Daoy (cell line): ENCODE measurements around the gene CHD6. TPM values are rescaled to one million over a fixed set of nuclear protein-coding genes. Genes with fewer than 3 reads are reported as not detected.

Experiments
- DNase-seq: peaks from one replicate; pipeline ENCODE4 v3.0.0-alpha.2; 2015; ENCODE audit warnings: low read depth
- total RNA-seq: library from RNA; depleted of rRNA; stranded (reverse); fragments of >200 nt; shearing (Covaris generic); gene quantifications from 2 replicates; pipeline ENCODE4 v1.2.3, GENCODE V29; 2014

CHD6 gene
- total RNA-seq, 1 experiment from 2014 or later: 9.8 TPM

DNA sequence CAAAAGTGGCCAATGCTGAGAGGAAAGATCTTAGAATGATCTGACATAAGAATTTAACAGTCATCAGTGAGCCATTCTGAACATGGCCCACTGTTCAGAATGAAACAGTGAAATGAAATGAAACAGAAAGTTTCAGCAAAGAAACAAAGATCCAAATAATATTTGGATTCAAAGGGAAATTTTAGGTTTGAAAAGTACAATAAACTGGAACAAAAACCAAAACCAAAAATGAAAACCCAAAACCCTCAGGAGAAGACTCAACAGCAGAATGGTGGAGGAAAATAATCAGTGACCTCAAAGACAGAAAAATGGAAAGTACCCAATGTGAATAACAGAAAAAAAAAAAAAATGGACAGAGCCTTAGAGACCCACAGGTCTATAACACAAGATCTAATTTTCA lies 185.4 kb downstream of the CHD6 start:
- no peak for DNase-seq

DNA sequence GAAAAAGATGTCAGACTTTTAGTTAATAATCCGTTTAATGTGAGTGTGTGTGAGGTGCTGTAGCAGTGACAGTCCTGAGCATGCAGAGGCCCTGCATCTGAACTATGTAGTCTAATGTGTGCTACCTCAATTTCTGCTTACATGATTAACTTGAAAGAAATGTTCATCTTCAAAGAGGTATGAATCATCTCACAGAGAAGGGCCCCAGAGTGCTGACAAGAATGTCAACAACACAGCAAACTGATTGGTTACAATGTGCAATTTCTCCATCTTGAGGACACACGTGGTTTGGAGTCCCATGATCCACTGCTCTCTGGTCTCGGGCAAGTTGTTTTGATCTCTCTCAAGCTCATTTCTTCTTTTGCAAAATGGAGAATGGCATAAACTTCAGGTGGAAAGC lies 189.9 kb downstream of the CHD6 start:
- no peak for DNase-seq

DNA sequence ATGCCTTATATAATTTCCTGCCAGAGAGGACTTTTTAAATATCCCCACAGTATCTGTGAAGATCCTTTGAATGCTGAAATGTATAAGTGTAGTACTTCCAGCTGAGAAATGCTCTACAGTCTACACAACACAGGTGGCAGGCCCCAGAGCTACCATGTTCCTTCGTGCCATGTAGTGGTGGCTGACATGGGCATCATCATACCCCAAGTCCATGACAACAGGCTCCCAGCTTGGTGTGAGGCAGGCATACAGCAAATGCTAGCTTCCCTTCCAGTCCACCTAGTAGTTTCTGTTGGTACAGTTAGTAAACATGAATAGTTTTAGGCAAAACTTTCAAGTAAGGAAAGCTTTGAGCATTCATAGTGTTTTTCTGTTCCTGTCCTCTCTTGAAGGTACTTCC lies 190.3 kb downstream of the CHD6 start:
- no peak for DNase-seq

DNA sequence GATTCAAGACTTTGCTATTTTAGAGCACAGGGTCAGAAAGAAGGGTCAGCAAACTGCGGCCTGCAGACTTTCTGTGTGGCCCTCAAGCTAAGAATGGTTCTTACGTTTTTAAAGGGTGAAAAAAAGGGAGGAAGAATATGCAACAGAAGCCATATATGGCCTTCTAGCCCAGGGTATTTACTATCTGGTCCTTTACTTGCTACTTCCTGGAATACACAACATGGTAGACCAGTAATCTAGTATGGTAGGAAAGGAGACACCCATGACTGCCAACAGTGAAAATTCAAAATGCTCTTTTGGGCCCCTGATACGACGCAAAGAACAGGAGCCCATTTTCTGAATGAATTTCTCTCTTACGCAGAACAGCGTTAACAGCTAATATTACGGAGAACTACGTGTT lies 191.2 kb downstream of the CHD6 start:
- no peak for DNase-seq

DNA sequence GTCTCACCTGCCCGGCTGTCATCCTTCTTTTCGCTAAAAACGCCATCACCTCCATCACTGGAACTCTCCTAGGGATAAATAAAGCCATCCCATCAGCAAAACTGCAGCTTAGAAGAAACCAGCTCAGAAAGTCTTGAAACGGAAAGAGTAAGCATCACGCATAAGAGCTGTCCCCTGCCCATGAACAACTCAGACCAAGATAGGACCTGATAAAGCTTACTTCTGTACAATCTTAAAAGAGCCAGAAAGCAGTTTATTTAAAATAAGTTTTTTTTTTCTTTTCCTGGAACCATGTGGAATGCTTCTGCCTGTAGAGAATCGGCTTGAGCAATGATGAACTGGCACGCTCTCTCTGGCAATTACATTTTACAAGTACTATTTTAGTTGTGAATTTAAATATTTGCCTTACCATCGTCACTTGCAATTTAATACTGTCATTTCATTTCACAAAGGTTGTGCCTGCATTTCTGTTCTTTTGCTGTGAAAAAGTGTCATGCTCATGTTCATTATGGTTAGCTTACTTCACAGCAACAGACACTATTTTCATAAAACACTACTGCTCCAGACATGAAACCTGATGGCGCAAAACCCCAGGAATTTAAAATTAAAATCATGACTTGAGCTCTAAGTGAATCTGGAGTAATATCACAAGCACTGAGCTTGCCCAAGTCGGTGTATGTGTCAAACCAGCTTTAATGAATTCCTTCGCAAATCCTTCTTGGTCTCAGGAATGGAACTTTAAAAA lies 191.9 kb downstream of the CHD6 start:
- DNase-seq: no peak

DNA sequence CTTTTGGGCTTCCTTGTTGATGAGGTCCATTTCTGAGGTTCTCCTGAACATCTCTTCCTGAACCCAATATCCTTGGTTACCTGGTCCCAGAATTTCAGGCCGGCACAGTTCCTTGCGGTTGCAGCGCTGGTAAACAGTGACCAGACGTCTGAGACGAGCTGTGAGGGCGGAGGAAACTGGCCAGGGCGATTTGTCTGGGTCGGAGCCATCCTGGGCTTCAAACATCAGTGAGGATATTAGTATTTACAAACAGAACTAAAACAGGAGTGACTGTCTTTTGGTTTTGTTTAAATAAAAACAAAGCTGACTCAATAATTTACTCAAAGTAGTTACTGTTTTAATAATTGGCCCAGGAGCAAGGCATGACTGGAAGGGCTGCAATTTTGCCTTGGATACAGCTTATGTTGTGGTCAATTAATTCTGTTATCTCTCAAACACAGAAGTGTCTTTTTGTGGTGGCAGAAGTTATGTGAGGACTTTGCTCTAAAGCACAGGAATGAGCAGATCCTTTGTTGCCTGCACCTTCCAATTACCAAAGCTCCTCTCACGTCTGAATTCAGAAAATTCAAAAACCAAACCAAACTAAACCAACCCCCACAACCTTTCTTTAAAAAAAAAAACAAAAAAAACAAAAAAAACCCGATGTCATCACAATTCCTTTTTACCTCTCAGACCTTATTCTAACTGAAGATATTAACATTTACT lies 192.8 kb downstream of the CHD6 start:
- DNase-seq: no peak

DNA sequence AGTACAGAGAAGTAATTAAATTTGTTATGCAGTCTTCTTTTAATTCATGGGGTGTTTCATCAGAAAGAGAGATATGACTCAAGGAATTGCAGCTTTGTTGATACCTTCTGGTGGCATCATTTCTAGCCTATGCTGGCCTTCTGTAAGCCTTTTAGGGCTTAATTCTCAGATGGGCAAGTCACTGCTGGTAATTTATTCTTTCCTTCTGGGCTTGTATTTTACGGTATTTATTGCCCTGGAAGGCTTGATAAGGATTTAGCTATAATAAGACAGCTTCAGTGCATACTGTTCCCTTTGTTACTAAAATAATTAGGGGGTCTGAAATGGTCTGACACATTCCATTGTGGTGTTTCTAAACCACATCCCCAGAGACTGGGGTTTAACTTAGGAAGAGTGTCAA lies 193.6 kb downstream of the CHD6 start:
- no peak for DNase-seq

DNA sequence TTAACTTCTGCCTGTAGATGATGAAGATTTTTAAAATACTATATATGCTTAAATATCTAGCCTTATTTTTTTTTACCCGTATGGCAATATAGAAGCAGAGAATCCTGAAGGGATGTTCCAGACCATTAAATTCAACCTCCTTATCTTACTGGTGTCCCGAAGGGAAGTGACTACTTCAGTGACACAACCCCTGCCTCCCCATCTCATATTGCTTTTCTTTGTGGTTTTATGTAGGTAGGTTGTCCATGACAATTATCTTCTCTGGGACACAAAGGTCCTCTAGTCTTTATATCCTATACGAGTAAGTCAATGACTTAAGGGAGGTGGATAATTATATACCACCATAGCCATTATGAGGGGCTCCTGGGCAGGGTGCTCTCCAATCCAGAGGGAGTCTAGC lies 194.2 kb downstream of the CHD6 start:
- DNase-seq: no peak

DNA sequence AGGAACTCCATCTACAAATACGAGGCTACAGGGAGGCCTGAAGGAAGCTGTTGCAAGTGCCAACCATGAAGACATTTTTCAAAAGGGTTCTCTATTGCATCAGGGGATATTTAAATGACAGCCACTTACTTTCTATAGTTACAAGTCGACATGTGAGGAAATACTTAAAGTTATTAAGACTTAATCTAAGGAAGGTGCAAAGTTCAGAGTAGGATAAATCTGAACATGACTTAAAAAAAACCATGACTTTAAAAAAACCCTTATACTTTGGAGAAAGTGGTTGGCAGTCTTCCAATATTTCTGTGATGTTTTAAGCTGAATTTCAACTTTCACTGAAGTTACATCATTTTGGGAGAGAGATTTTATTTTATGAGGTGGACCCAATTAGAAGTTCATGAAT lies 195.2 kb downstream of the CHD6 start:
- no peak for DNase-seq

DNA sequence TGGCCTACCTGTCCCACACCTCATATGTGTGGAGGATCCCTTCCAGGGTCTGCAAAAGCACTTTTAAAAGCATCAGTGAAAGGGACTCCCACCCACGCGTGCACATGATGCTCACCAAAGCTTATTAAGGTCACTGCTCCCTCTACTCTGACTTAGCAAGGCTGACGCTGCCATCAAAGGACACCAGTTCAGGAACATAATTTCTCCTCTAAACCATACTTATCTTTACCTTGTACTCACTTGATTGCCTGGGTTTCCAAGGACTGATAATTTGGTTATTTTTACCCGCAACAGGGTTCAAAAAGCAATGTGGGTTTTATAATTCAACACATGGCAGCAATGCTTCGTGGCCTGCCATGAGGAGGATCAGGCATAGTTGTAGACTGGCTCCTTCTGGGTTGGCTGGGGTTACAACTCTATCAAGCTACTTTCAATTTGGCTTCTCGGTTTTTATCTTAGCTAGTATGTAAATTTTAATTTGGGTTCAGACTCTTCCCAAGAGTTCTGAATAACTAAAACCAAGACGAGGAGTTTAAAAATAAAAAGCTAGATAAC lies 199.4 kb downstream of the CHD6 start:
- no peak for DNase-seq

DNA sequence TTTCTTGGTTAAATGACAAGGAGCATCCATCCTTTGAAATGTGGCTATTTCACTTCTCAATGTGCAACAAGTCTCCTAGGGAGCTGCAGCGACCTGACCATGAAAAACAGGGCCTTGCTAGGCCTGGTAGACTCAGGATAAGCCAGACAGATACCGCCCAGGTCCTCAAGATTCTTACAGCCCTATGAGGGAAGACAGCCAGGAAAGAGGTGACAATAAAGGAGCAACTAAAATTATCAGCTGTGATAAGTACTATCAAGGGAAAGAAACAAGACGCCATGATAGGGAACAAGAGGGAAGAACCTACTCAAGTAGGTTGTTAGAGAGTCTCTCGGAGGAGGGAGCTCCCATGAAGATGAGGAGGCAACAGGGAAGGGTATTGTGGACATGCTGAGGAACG lies 200.1 kb downstream of the CHD6 start:
- DNase-seq: no peak

DNA sequence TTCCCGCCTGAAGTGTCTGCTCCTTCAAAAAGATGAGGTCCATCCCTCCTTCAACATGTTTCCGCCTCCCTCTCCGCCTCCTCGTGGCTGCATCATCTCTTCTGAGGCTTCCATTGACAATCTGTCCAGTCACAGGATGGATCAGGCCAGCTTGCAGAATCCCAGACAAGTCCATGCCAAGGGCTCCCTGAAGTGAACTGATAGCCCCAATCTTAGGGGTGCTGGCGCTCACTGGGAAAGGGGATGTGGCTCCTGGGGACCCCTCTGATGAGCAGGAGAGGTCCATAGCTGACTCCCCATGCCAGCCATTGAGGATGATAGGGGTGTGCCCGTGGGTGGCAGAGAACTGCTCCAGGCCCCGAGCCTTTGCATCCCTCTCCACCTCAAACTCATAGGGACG lies 203.0 kb downstream of the CHD6 start:
- DNase-seq: no peak

DNA sequence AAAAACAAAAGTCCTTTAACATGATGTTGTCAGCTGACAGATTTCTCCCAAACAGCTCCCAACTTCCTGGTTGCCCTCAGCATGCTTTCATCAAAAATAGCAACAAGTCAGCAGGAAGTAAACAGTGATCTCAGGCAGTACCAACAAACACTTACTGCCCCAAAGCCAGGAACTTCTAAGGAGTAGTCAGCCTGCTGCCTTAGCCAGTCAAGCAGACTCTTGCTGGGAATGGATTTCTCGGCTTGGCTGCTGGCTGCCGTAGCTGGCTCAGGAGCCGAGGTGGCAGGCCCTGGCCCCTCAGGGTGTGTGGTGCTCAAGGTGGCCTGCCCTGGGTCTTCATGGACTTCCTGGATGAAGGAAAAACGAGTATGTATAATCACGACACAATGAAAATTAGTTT lies 205.0 kb downstream of the CHD6 start:
- no peak for DNase-seq

DNA sequence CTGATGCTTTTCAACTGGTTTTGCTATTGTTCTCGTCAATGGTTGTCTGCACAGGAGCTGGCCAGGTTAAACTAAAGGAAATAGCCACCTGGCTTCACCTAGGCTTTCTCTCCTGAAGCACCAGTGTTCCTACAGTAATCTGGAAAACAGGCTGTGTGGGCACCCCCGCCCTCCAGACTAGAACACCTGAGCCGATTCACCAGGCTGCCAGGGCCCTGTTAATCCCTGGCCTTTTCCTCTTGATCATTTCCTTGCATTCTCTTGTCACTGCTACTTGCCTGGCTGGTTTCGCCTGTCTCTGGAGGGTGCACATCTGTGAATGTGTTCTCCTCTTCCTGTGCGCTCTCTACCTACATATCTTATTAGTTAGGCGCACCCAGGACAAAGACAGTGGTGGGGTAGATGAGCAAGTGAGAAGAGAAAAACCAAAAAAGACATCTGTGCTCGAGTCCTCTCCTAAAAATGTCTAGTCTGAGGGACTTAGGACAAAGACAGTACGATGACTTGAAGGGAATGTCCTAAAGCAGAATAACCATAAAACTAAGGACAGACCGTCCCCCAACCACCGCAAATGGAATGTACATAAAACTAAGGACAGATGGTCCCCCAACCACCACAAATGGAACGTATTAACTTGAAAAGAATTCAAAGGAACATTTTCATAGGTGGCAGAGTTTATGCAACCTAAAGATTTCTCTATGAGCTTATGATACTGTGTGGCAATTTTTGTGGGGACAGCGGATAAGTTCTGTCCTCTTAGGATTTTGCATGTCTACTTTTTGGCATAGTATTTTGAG lies 205.7 kb downstream of the CHD6 start:
- DNase-seq: no peak

DNA sequence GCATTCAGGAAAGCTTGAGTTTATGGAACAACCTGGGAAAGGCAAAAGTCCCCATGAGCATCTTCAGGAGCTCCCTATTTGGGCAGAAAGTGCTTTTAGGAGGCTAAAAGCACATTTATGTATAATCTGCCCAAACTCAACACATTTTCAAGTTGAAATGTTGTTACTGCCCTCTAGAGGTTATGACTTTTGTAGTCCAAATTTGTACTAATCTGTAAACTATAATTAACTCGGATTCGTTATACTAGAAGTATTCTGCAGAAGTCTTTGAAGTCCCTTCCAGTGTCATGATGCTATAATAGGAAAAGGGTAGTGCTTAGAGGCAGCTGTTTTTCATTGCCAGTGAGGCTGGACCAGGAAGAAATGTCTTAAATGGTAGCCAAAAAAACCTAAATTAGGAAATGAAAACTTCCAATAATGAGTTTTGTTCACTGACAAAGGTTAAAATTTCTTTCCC lies 206.8 kb downstream of the CHD6 start:
- no peak for DNase-seq

DNA sequence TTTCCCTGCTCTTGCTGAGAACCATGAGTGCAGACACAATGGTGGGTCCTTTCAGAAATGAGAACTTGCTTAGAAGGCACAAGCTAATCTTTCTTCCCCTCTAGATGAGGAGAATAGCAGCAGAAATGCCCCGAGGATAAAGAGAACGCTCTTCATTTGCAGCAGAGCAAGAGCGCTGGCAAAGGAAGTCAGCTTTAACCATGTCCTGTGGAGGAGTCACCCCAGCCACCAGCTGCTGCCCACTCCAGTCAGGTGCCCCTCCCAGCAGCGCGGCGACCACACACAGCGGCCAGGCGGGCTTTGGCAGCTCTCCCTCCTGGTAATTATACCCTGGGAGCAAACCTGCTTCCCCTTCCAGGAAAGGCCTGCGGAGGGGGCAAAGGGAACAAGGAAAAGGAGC lies 209.2 kb downstream of the CHD6 start:
- no peak for DNase-seq

DNA sequence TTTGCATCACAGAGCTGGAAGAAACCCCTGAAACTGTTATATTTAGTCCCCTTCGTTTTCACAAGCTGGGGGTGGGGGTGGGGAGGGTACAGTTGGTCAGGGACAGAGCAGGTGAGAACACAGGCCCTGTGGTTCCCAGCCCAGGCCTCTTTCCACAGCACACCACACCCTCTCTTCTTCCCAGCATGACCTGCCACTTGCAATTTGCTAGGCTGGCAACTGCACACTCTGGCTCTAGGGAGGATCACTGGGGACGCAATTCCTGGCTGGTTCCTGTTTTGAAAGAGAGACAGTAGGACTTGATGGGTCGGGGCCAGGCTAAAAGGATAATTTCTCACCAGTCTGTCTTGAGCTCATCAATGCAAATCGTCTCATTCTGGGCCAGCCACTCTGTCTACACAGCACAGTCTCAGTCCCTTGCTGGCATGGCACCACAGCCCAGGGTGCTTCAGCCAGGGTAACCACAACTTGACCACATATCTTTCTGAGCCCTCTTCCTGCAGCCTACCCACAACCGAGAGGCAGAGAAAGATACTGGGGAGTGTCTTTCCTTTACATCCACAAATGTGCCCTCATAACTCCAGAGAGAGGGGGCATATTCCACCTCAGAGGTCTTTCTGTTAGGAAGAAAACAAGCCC lies 209.9 kb downstream of the CHD6 start:
- no peak for DNase-seq

DNA sequence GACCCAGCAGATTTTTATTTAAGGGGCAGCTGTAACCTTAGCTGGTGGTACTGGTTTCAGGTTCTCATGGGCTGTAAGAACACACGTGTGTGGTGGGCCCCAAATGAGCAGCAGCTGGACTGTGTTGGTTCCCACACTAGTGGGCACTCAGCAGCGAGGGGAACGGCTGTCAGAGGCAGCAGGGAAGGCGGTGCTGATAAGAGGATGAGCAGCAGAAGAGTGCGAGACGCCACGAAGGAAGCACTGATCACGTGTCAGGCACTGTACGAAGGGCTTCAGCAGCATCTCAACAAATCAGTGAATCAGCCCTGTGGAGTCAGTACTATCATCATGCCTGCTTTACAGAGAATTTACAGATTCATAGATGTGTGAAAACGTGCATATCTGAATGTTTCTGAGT lies 210.6 kb downstream of the CHD6 start:
- no peak for DNase-seq

DNA sequence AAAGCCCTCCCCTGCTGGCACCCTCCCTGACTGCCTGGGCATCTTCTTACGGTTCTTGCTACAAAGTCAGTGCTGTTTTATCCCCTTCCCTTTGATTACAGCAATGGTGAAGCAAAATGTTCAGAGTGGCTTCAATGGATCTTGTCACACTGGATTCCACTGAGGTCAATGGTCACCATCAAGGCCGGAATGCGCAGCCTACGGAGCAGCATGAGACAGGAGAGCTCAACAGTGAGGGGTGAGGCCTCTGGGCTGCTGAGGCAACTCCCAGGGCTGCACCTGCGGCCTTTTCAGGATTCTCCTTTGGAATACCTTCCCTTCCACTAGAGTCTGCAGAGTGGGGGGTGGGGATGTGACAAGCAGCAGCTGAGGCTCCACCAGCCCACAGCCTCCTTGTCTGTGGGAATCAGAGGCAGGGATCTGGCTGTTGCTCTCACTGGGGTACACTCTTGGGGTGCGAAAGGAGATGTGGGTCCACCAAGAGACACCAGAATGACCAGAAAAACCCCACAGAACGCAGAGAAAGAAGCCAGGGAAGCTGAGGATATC lies 211.2 kb downstream of the CHD6 start:
- DNase-seq: no peak

DNA sequence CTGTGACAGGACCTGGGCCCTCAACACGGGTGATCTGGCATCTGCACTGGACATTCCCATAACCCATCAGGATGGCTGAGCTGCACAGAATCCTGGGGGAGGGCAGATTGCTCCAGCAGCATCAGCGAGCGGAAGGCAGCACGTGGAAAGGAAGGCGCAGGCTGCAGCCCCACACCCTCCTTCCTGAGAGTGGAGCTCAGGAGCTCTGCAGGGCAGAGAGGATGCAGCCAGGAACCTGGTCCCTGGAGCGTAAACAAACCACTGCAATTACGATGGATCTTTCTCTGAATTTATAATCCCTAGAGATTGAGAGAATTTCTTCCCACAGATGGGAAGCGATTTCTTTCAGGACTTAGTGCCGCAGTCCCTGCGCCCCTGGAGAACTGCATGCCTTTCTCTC lies 211.8 kb downstream of the CHD6 start:
- no peak for DNase-seq

DNA sequence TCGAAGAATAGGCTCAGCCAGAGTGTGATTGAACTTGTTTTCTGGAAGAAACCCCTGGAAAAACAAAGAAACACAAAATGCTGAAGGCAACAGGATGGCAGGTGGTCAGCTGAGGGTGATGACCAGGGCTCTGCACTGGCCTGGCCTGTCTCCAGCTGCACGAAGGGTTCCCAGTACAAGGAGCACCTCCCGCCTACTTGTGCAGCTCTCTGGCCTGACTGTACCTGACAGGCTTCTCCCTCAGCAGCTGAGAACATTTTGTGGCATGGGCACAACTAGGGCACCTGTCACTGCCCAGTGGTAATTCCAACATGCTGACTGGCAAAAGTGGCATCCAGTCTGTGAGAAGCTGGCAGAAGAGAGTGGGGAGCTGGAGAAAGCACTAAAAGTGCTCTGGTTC lies 212.7 kb downstream of the CHD6 start:
- no peak for DNase-seq

DNA sequence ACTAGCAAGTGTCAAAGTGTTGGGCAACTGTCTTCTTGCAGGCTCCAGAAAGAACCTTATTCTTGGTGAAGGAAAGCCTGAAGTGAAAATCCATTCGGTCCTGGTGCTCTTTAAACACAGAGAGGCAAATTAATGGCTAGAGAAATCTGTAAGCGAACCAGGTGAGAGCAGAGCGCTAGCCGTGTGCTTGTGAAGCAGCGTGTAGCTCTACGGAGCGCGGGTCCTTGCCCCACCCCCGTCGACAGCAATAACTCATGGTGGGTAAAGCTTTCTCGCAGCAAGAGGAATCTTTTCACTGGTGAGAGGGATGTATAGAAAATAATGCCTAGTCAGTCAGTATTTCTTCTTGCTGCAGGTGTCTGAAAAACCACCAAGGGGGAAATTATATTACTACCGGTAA lies 214.6 kb downstream of the CHD6 start:
- DNase-seq: no peak
